ENCODE results near the gene CD19. TPM values are rescaled to one million over a fixed set of nuclear protein-coding genes. Genes with fewer than 3 reads are reported as not detected.

Gene CD19
- total RNA-seq, 1 experiment from 2014 or later: not detected

DNA sequence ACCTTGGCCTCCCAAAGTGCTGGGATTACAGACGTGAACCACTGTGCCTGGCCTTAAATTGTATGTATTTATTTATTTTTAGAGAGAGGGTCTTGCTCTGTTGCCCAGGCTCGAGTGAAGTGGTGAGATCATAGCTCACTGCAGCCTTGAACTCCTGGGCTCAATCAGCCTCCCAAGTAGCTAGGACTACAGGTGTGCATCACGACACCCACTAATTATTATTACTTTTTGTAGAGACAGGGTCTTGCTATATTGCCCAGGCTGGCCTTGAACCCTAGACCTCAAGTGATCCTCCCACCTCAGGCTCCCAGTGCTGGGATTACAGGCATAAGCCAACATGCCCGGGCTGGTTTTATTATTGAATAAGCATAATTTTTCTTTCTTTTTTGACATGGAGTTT lies 14.9 kb downstream of the CD19 start:
- H3K27ac ChIP-seq (ENCODE audit: low read length): no peak overlapping the region
- BruUV-seq (replicated peaks): no TSS peak
- no peak for ATAC-seq
- no peaks in the 10 kb centered on the region for H3K36me3 ChIP-seq (ENCODE audit: control insufficient read depth, insufficient read depth, low read length)
- POLR2A ChIA-PET: no interaction called here
- H3K27me3 ChIP-seq (ENCODE audit: control insufficient read depth, insufficient read depth, low read length): no peaks in the 10 kb centered on the region
- peaks cover 3% of the 10 kb centered on the region; the same call in 1 of the 2 replicates for H3K4me1 ChIP-seq (ENCODE audit: control insufficient read depth, insufficient read depth, low read length)
- intact Hi-C loops (cut with micrococcal nuclease; ENCODE audit: unreplicated experiment): loop anchor here (10.0 kb wide), 2 partner anchors 72 to 102 kb away; partner anchors contain the start of genes ATP2A1 and TUFM
- no peak for TF ChIP-seq POLR2AphosphoS5 (IDR thresholded peaks at IDR 0.05; ENCODE audit: low read depth, low read length)
- no peak overlapping the region for H3K4me3 ChIP-seq (ENCODE audit: low read depth in 2 of 2, low read length in 2 of 2)
- no peak for DNase-seq (ENCODE audit: low read depth, low spot score)
- H3K9me3 ChIP-seq (ENCODE audit: control insufficient read depth, insufficient read depth, low read depth, low read length): no peaks in the 10 kb centered on the region
- CTCF ChIA-PET: interaction anchor here (0.6 kb wide), 1 partner anchor 466 kb away, joined by 4 read pairs; no protein-coding TSS in a partner anchor
- in situ Hi-C loops (cut with HindIII; ENCODE audit: low pct_unique_long_range_greater_than_20kb, low sequenced_read_pairs): no loop called here

DNA sequence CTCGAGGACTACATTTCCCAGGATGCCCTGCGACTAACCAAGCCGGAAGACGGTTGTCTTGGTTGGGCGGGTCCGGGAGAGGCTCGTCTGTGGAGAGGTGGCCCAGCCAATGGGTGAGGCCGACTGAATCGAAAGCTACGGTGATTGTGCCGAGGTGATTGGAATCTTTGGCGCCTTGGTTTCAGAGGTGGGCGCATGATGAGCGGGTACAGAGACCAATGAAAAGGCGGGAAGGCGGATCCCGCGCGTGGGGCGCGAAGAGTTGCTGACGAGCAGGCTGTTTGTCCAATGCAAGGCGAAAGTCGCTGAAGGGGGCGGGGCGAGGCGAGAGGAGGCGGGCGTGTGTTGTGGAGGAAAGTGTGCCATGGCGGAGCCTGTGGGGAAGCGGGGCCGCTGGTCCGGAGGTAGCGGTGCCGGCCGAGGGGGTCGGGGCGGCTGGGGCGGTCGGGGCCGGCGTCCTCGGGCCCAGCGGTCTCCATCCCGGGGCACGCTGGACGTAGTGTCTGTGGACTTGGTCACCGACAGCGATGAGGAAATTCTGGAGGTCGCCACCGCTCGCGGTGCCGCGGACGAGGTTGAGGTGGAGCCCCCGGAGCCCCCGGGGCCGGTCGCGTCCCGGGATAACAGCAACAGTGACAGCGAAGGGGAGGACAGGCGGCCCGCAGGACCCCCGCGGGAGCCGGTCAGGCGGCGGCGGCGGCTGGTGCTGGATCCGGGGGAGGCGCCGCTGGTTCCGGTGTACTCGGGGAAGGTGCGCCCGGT lies 19.1 kb downstream of the CD19 start, which contains the start of gene NFATC2IP:
Gene NFATC2IP (plus strand): TSS at position 290 of the 762 bp plus-strand sequence. CDS start 75 bp downstream, at position 365.
- peak within 1 kb of the TSS; percentile 87 for H3K27ac ChIP-seq (ENCODE audit: low read length)
- DNase-seq (ENCODE audit: low read depth, low spot score) (peak; percentile 100), ATAC-seq (peak; percentile 96)
- H3K36me3 ChIP-seq (ENCODE audit: control insufficient read depth, insufficient read depth, low read length): peaks cover 4% of the 10 kb centered on the region; the same call in 1 of the 2 replicates
- peaks cover 4% of the 10 kb centered on the region; the same call in 1 of the 2 replicates for H3K4me1 ChIP-seq (ENCODE audit: control insufficient read depth, insufficient read depth, low read length)
- POLR2A ChIA-PET: interaction anchor here (0.5 to 0.6 kb wide), 2 partner anchors 66 to 161 kb away, joined by 3 to 8 read pairs; no protein-coding TSS in a partner anchor
- in situ Hi-C loops (cut with HindIII; ENCODE audit: low pct_unique_long_range_greater_than_20kb, low sequenced_read_pairs): no loop called here
- intact Hi-C loops (cut with micrococcal nuclease; ENCODE audit: unreplicated experiment): no loop called here
- CTCF ChIA-PET: interaction anchor here (0.6 kb wide), 1 partner anchor 23 kb away, joined by 3 read pairs; no protein-coding TSS in a partner anchor
- BruUV-seq (replicated peaks): no TSS peak
- no peaks in the 10 kb centered on the region for H3K9me3 ChIP-seq (ENCODE audit: control insufficient read depth, insufficient read depth, low read depth, low read length)
- TF ChIP-seq TCF7L2 (IDR thresholded peaks at IDR 0.05; ENCODE audit: low read depth, low read length) (0 out of 2 replicates have a peak, but pooled peaks have one; percentile 45), SIN3A (IDR thresholded peaks at IDR 0.05; ENCODE audit: borderline replicate concordance, insufficient read depth, low read depth, low read length) (no peak)
- TF ChIP-seq, protein P1, sequence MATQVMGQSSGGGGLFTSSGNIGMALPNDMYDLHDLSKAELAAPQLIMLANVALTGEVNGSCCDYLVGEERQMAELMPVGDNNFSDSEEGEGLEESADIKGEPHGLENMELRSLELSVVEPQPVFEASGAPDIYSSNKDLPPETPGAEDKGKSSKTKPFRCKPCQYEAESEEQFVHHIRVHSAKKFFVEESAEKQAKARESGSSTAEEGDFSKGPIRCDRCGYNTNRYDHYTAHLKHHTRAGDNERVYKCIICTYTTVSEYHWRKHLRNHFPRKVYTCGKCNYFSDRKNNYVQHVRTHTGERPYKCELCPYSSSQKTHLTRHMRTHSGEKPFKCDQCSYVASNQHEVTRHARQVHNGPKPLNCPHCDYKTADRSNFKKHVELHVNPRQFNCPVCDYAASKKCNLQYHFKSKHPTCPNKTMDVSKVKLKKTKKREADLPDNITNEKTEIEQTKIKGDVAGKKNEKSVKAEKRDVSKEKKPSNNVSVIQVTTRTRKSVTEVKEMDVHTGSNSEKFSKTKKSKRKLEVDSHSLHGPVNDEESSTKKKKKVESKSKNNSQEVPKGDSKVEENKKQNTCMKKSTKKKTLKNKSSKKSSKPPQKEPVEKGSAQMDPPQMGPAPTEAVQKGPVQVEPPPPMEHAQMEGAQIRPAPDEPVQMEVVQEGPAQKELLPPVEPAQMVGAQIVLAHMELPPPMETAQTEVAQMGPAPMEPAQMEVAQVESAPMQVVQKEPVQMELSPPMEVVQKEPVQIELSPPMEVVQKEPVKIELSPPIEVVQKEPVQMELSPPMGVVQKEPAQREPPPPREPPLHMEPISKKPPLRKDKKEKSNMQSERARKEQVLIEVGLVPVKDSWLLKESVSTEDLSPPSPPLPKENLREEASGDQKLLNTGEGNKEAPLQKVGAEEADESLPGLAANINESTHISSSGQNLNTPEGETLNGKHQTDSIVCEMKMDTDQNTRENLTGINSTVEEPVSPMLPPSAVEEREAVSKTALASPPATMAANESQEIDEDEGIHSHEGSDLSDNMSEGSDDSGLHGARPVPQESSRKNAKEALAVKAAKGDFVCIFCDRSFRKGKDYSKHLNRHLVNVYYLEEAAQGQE (IDR thresholded peaks at IDR 0.05; ENCODE audit: insufficient read depth in 1 of 2, low read depth in 2 of 2, low read length in 1 of 2): no peak
- no peaks in the 10 kb centered on the region for H3K27me3 ChIP-seq (ENCODE audit: control insufficient read depth, insufficient read depth, low read length)
- H3K4me3 ChIP-seq (ENCODE audit: low read depth in 2 of 2, low read length in 2 of 2): peak within 1 kb of the TSS; percentile 61 to 82

DNA sequence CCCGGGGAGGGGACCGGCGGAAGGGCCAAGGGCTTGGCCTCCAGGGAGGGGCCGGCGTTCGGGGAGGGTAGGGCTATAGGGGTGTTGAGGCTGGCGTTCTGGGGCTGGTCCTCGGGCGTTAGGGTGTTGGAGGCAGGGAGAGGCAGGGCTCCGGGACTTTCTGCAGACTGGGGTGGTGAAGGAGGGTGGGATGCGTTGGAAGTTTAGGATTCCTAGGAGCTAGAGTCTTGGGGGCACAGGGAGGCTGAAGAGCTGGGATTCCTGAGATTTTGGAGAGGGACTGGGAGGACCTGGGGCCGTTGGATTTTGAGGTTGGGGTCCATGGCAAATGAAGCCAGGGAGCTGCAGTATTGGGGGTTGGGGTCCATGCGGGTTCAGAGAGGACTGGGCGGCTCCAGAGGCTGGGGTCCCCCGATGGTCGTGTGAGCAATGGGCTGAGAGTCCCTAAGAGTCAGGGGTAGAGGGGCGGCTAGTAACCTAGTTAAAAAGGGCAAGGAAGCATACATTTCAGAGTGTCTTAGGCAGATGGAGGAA lies 19.7 kb downstream of the CD19 start:
- in situ Hi-C loops (cut with HindIII; ENCODE audit: low pct_unique_long_range_greater_than_20kb, low sequenced_read_pairs): no loop called here

More for the DNA sequence above, 19.7 kb downstream of the CD19 start:
- DNase-seq (ENCODE audit: low read depth, low spot score): no peak
- no peak for ATAC-seq
- Histone ChIP-seq H3K36me3 (ENCODE audit: control insufficient read depth, insufficient read depth, low read length) (peaks cover 4% of the 10 kb centered on the region), H3K4me1 (ENCODE audit: control insufficient read depth, insufficient read depth, low read length) (peaks cover 4% of the 10 kb centered on the region; the same call in 1 of the 2 replicates), H3K27me3 (ENCODE audit: control insufficient read depth, insufficient read depth, low read length) (no peaks in the 10 kb centered on the region), H3K9me3 (ENCODE audit: control insufficient read depth, insufficient read depth, low read depth, low read length) (no peaks in the 10 kb centered on the region), H3K27ac (ENCODE audit: low read length) (peak overlapping the region; percentile 73), H3K4me3 (ENCODE audit: low read depth in 2 of 2, low read length in 2 of 2) (peak overlapping the region; percentile 61 to 82)
- intact Hi-C loops (cut with micrococcal nuclease; ENCODE audit: unreplicated experiment): no loop called here
- ChIA-PET CTCF (no interaction called here), POLR2A (no interaction called here)
- no TSS peak for BruUV-seq (replicated peaks)
- TF ChIP-seq, protein P2, sequence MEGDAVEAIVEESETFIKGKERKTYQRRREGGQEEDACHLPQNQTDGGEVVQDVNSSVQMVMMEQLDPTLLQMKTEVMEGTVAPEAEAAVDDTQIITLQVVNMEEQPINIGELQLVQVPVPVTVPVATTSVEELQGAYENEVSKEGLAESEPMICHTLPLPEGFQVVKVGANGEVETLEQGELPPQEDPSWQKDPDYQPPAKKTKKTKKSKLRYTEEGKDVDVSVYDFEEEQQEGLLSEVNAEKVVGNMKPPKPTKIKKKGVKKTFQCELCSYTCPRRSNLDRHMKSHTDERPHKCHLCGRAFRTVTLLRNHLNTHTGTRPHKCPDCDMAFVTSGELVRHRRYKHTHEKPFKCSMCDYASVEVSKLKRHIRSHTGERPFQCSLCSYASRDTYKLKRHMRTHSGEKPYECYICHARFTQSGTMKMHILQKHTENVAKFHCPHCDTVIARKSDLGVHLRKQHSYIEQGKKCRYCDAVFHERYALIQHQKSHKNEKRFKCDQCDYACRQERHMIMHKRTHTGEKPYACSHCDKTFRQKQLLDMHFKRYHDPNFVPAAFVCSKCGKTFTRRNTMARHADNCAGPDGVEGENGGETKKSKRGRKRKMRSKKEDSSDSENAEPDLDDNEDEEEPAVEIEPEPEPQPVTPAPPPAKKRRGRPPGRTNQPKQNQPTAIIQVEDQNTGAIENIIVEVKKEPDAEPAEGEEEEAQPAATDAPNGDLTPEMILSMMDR (IDR thresholded peaks at IDR 0.05): no peak
